SU-DHL-6 (cell line): ENCODE data around the gene RPTOR.

ENCODE experiments used
- H2AFZ ChIP-seq: fragments of 200-600 bp; sonication (generic); 2 replicates; pipeline ENCODE4 v1.6.1; 2014; ENCODE audit warnings: low read depth, mild to moderate bottlenecking, moderate library complexity, mixed read lengths, antibody characterized with exemption, low read length; ENCODE audit not compliant: severe bottlenecking
- H3F3A ChIP-seq: fragments of 200-600 bp; shearing (Covaris generic); 2 replicates; pipeline ENCODE4 v1.6.0; 2016; ENCODE audit warnings: antibody characterized with exemption, mild to moderate bottlenecking; ENCODE audit not compliant: insufficient read depth
- H3K27ac ChIP-seq: fragments of 200-600 bp; sonication (generic); 2 replicates; pipeline ENCODE4 v1.5.1; 2016; ENCODE audit warnings: low read depth, mild to moderate bottlenecking, low read length, moderate library complexity, mixed read lengths
- H3K27me3 ChIP-seq: fragments of 200-600 bp; sonication (generic), shearing (Covaris generic); 2 replicates; pipeline ENCODE4 v1.6.0; 2014; ENCODE audit warnings: mild to moderate bottlenecking, low read length
- H3K36me3 ChIP-seq: fragments of 200-600 bp; sonication (generic); 2 replicates; pipeline ENCODE4 v1.6.1; 2014; ENCODE audit warnings: mild to moderate bottlenecking, low read length, mixed read lengths
- H3K4me2 ChIP-seq: fragments of 300-600, 200-600 bp; shearing (Covaris generic), sonication (generic); 2 replicates; pipeline ENCODE4 v1.6.0; 2014; ENCODE audit warnings: low read length, low read depth, mild to moderate bottlenecking; ENCODE audit not compliant: poor library complexity, severe bottlenecking
- H3K4me3 ChIP-seq: fragments of 200-600 bp; sonication (generic); 2 replicates; pipeline ENCODE4 v1.5.1; 2014; ENCODE audit warnings: antibody characterized with exemption, low read length, mild to moderate bottlenecking, mixed read lengths; ENCODE audit not compliant: insufficient read depth, poor library complexity, severe bottlenecking
- H3K79me2 ChIP-seq: fragments of 200-600 bp; sonication (generic); 2 replicates; pipeline ENCODE4 v1.6.1; 2014; ENCODE audit warnings: mild to moderate bottlenecking, low read length, moderate library complexity; ENCODE audit not compliant: insufficient read depth
- H3K9ac ChIP-seq: fragments of 200-600 bp; sonication (generic); 2 replicates; pipeline ENCODE4 v1.7.0; 2014; ENCODE audit warnings: mild to moderate bottlenecking, low read length
- H3K9me2 ChIP-seq: fragments of 200-600 bp; sonication (generic); replicated peaks from 2 replicates; pipeline ENCODE4 v1.6.1; 2014; ENCODE audit warnings: low read length; ENCODE audit not compliant: insufficient read depth
- H3K9me3 ChIP-seq: fragments of 200-600 bp; sonication (generic); 2 replicates; pipeline ENCODE4 v1.6.1; 2014; ENCODE audit warnings: low read length, mixed read lengths; ENCODE audit not compliant: insufficient read depth
- H4K20me1 ChIP-seq: fragments of 200-600 bp; sonication (generic); 2 replicates; pipeline ENCODE4 v1.6.1; 2014; ENCODE audit warnings: low read depth, mild to moderate bottlenecking, antibody characterized with exemption, low read length, moderate library complexity, mixed read lengths
- CTCF ChIP-seq: fragments of 200-600 bp; sonication (generic); IDR thresholded peaks from one replicate; pipeline ENCODE4 v1.5.1; 2017; ENCODE audit warnings: antibody characterized with exemption, mild to moderate bottlenecking, low read length, moderate library complexity; ENCODE audit not compliant: insufficient read depth, poor library complexity, severe bottlenecking
- EZH2phosphoT487 ChIP-seq: fragments of 200-600 bp; sonication (generic), shearing (Covaris generic); conservative IDR thresholded peaks from 2 replicates; pipeline ENCODE4 v1.6.1; 2018; ENCODE audit warnings: mild to moderate bottlenecking, antibody characterized with exemption, low read length, moderate library complexity, mixed read lengths

RPTOR gene

GRCh38 chr17:80662557-80662956, 117.9 kb downstream of the RPTOR start:
- no peaks in the 10 kb centered on the region for H3F3A ChIP-seq
- H3K9me3 ChIP-seq: no peaks in the 10 kb centered on the region
- no peak overlapping the region for H3K9ac ChIP-seq
- H3K27me3 ChIP-seq: no peaks in the 10 kb centered on the region
- H3K4me2 ChIP-seq: no peak overlapping the region
- no peak overlapping the region for H3K27ac ChIP-seq
- no peaks in the 10 kb centered on the region for H3K36me3 ChIP-seq
- TF ChIP-seq EZH2phosphoT487 (no peak), CTCF (no peak)
- peaks cover 7% of the 10 kb centered on the region; the same call in 1 of the 2 replicates for H4K20me1 ChIP-seq
- H3K4me3 ChIP-seq: no peak overlapping the region
- H2AFZ ChIP-seq: no peak overlapping the region
- H3K9me2 ChIP-seq: no peaks in the 10 kb centered on the region
- H3K79me2 ChIP-seq: 0 out of 2 replicates have a peak, but pooled peaks cover 9% of the 10 kb centered on the region

- Histone ChIP-seq H3K36me3 (no peaks in the 10 kb centered on the region), H4K20me1 (peaks cover 7% of the 10 kb centered on the region; the same call in 1 of the 2 replicates), H3K79me2 (peaks cover 9% of the 10 kb centered on the region; the same call in 1 of the 2 replicates), H3F3A (no peaks in the 10 kb centered on the region), H3K9me2 (no peaks in the 10 kb centered on the region), H3K9me3 (no peaks in the 10 kb centered on the region), H2AFZ (no peak overlapping the region), H3K4me2 (no peak overlapping the region), H3K9ac (no peak overlapping the region), H3K27me3 (no peaks in the 10 kb centered on the region), H3K4me3 (no peak overlapping the region), H3K27ac (no peak overlapping the region)
- TF ChIP-seq EZH2phosphoT487 (no peak), CTCF (no peak)
Measured at GRCh38 chr17:80663781-80664206, 119.2 kb downstream of the RPTOR start.

GRCh38 chr17:80664217-80664790, 119.7 kb downstream of the RPTOR start:
- no peaks in the 10 kb centered on the region for H3F3A ChIP-seq
- no peaks in the 10 kb centered on the region for H3K36me3 ChIP-seq
- H3K27me3 ChIP-seq: no peaks in the 10 kb centered on the region
- no peak overlapping the region for H3K4me3 ChIP-seq
- H3K27ac ChIP-seq: no peak overlapping the region
- H3K79me2 ChIP-seq: peaks cover 9% of the 10 kb centered on the region; the same call in 1 of the 2 replicates
- H3K4me2 ChIP-seq: peak overlapping the region; percentile 44
- H2AFZ ChIP-seq: no peak overlapping the region
- H3K9ac ChIP-seq: no peak overlapping the region
- no peaks in the 10 kb centered on the region for H3K9me2 ChIP-seq
- TF ChIP-seq EZH2phosphoT487 (no peak), CTCF (no peak)
- H3K9me3 ChIP-seq: no peaks in the 10 kb centered on the region
- peaks cover 7% of the 10 kb centered on the region; the same call in 1 of the 2 replicates for H4K20me1 ChIP-seq
